Neural progenitor cell (in vitro differentiated cells): ENCODE data around the gene PSMB3. TPM values are rescaled to one million over a fixed set of nuclear protein-coding genes. Genes with fewer than 3 reads are reported as not detected.
A peak's percentile ranks its signal among the peaks of the same experiment; 100 is the strongest.

Experiments used
- DNase-seq: peaks from one replicate; pipeline ENCODE4 v3.0.0-alpha.2; 2016; ENCODE audit warnings: low spot score
- H2AFZ ChIP-seq: fragments of 200-600 bp; sonication (generic); replicated peaks from 2 replicates; pipeline ENCODE4 v1.6.1; 2016; ENCODE audit warnings: antibody characterized with exemption
- H3F3A ChIP-seq: fragments of 200-600 bp; sonication (generic); 2 replicates; pipeline ENCODE4 v1.6.1; 2016; ENCODE audit warnings: antibody characterized with exemption, low read depth
- H3K27ac ChIP-seq: fragments of 200-600 bp; sonication (generic); 2 replicates; pipeline ENCODE4 v1.5.1; 2016; ENCODE audit warnings: mild to moderate bottlenecking
- H3K27me3 ChIP-seq: fragments of 200-600 bp; sonication (generic); 2 replicates; pipeline ENCODE4 v1.6.1; 2016; ENCODE audit warnings: mild to moderate bottlenecking, moderate library complexity
- H3K36me3 ChIP-seq: fragments of 200-600 bp; sonication (generic); 2 replicates; pipeline ENCODE4 v1.5.1; 2016
- H3K4me1 ChIP-seq: fragments of 200-600 bp; sonication (generic); 2 replicates; pipeline ENCODE4 v1.6.1; 2016; ENCODE audit warnings: mixed run types
- H3K4me2 ChIP-seq: fragments of 200-600 bp; sonication (generic); 2 replicates; pipeline ENCODE4 v1.6.1; 2016
- H3K4me3 ChIP-seq: fragments of 200-600 bp; sonication (generic); 2 replicates; pipeline ENCODE4 v1.5.1; 2016
- H3K79me2 ChIP-seq: fragments of 200-600 bp; sonication (generic); 2 replicates; pipeline ENCODE4 v1.6.1; 2016; ENCODE audit warnings: low read depth
- H3K9ac ChIP-seq: fragments of 200-600 bp; sonication (generic); 2 replicates; pipeline ENCODE4 v1.6.1; 2016
- H3K9me3 ChIP-seq: fragments of 200-600 bp; sonication (generic); 2 replicates; pipeline ENCODE4 v1.5.1; 2016; ENCODE audit warnings: low read depth
- H4K20me1 ChIP-seq: fragments of 200-600 bp; sonication (generic); 2 replicates; pipeline ENCODE4 v1.6.1; 2016; ENCODE audit warnings: low read depth
- H3K27ac Mint-ChIP-seq: 3 replicates; pipeline ENCODE4 v1.8.0; 2021; ENCODE audit warnings: mixed read lengths
- H3K27me3 Mint-ChIP-seq: 2 replicates; pipeline ENCODE4 v1.8.0; 2022; ENCODE audit warnings: low read depth, mild to moderate bottlenecking, inconsistent platforms, moderate library complexity, mixed read lengths; ENCODE audit not compliant: insufficient read depth
- H3K36me3 Mint-ChIP-seq: 3 replicates; pipeline ENCODE4 v1.8.0; 2021; ENCODE audit warnings: mixed read lengths
- H3K4me1 Mint-ChIP-seq: 3 replicates; pipeline ENCODE4 v1.8.0; 2021; ENCODE audit warnings: mixed read lengths
- H3K4me3 Mint-ChIP-seq: 3 replicates; pipeline ENCODE4 v1.8.0; 2021; ENCODE audit warnings: mild to moderate bottlenecking, moderate library complexity, mixed read lengths
- H3K9me3 Mint-ChIP-seq: 3 replicates; pipeline ENCODE4 v1.8.0; 2020; ENCODE audit warnings: mixed read lengths
- EZH2 ChIP-seq: fragments of 200-600 bp; sonication (generic); IDR thresholded peaks from 2 replicates; pipeline ENCODE4 v1.6.1; 2017; ENCODE audit warnings: antibody characterized with exemption, mild to moderate bottlenecking, moderate library complexity
- EZH2phosphoT487 ChIP-seq: fragments of 200-600 bp; sonication (generic); IDR thresholded peaks from 2 replicates; pipeline ENCODE4 v1.6.1; 2017; ENCODE audit warnings: antibody characterized with exemption
- total RNA-seq: library from RNA; depleted of rRNA; stranded (reverse); fragments of >200 nt; gene quantifications from 2 replicates; pipeline ENCODE4 v1.2.3, GENCODE V29; 2015; ENCODE audit warnings: low replicate concordance
- TF ChIP-seq, protein P1 (sequence below): fragments of 200-600 bp; sonication (generic); IDR thresholded peaks from 2 replicates; pipeline ENCODE4 v1.5.1; 2017; ENCODE audit warnings: antibody characterized with exemption, mild to moderate bottlenecking

Gene PSMB3
- total RNA-seq, 1 donor from 2014 or later, result 127 TPM

DNA sequence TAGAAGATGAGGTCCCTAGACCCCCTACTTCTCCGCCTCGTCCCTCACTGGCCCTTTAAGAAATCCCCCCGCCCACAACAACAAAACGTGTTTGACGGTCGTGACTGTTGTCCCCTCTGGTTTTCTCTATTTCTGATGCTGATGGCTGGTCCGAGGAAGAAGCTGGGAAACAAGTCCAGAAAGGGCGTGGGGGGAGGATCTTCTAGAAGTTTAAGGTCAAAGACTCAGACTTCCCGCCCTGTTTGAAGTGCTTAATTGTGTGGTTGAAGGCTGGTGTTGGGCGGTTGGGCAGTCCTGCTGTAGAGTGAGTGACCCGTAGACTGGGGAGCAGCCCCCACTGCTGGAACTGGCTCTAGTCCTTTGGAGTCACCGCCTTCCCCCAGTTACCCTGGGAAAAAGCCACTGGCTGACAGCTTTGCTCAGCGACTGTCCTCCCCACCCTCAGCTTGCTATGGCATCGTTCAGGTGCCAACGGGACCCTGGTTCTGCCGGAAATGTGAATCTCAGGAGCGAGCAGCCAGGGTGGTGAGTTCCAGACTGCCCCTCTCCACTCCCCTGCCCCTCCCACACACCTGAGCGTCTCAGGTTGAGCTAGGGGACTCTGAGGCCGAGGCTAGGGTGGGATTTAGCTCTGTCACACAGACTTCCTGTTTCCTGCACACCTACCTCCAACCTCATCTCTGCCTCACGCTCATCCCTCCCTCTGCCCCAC, 45.9 kb upstream of the PSMB3 start:
- TF ChIP-seq EZH2, result peak; percentile 1
- TF ChIP-seq, protein P1, sequence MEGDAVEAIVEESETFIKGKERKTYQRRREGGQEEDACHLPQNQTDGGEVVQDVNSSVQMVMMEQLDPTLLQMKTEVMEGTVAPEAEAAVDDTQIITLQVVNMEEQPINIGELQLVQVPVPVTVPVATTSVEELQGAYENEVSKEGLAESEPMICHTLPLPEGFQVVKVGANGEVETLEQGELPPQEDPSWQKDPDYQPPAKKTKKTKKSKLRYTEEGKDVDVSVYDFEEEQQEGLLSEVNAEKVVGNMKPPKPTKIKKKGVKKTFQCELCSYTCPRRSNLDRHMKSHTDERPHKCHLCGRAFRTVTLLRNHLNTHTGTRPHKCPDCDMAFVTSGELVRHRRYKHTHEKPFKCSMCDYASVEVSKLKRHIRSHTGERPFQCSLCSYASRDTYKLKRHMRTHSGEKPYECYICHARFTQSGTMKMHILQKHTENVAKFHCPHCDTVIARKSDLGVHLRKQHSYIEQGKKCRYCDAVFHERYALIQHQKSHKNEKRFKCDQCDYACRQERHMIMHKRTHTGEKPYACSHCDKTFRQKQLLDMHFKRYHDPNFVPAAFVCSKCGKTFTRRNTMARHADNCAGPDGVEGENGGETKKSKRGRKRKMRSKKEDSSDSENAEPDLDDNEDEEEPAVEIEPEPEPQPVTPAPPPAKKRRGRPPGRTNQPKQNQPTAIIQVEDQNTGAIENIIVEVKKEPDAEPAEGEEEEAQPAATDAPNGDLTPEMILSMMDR, result no peak
- H2AFZ ChIP-seq, result no peak overlapping the region
- H3K4me1 Mint-ChIP-seq, result peaks cover 52% of the 10 kb centered on the region
- H3K9me3 Mint-ChIP-seq, result no peaks in the 10 kb centered on the region
- H3K4me1 ChIP-seq, result peaks cover 20% of the 10 kb centered on the region
- DNase-seq, result peak; percentile 29
- peaks cover 4% of the 10 kb centered on the region for H3K36me3 Mint-ChIP-seq
- peak overlapping the region; percentile 89 for H3K4me3 Mint-ChIP-seq
- no peak overlapping the region for H3K9ac ChIP-seq
- H3K79me2 ChIP-seq, result no peaks in the 10 kb centered on the region
- H4K20me1 ChIP-seq, result peaks cover 67% of the 10 kb centered on the region
- peaks cover 9% of the 10 kb centered on the region for H3K27me3 Mint-ChIP-seq
- H3K9me3 ChIP-seq, result no peaks in the 10 kb centered on the region
- no peak overlapping the region for H3K27ac ChIP-seq
- peaks cover 51% of the 10 kb centered on the region for H3F3A ChIP-seq
- H3K36me3 ChIP-seq, result no peaks in the 10 kb centered on the region
- peaks cover 59% of the 10 kb centered on the region for H3K27me3 ChIP-seq
- H3K4me3 ChIP-seq, result peak overlapping the region; percentile 87
- H3K4me2 ChIP-seq, result peak overlapping the region; percentile 99
- H3K27ac Mint-ChIP-seq, result peak overlapping the region; percentile 52

DNA sequence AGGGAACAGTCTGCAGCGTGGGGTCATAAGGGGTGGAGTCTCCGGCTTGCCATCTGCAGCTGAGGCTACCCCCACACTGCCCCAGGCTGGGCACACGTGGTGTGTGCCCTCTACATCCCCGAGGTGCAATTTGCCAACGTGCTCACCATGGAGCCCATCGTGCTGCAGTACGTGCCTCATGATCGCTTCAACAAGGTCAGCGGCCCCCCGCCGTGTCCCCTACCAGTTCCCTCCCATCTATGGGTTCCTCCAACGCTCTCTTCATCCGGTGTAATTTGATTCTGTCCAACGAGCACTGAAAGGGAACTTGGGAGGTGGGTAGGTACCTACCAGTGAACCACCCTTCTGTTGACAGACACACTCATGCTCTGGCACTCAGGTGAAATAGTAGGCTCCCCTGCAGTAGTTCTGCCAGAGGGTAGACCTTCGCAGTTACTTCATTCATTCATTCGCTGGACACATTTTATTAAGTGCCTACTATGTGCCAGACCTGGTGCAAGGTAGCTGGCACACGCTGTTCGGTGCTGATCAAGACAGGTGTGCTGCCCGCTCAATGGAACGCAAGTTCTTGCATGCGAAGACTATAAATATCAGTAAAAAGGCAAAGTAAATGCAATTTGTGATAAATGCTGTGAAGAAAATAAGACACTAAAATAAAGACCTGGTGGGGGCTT, 44.7 kb upstream of the PSMB3 start:
- DNase-seq, result no peak
- no peak overlapping the region for H3K4me2 ChIP-seq
- H3K27me3 ChIP-seq, result peaks cover 48% of the 10 kb centered on the region
- H3K27ac Mint-ChIP-seq, result no peak overlapping the region
- H3F3A ChIP-seq, result peaks cover 42% of the 10 kb centered on the region
- H3K4me3 ChIP-seq, result no peak overlapping the region
- peaks cover 47% of the 10 kb centered on the region for H3K4me1 Mint-ChIP-seq
- H3K9me3 Mint-ChIP-seq, result no peaks in the 10 kb centered on the region
- no peaks in the 10 kb centered on the region for H3K79me2 ChIP-seq
- H3K9ac ChIP-seq, result no peak overlapping the region
- H3K4me3 Mint-ChIP-seq, result peak overlapping the region; percentile 89
- peaks cover 7% of the 10 kb centered on the region for H3K27me3 Mint-ChIP-seq
- no peak overlapping the region for H3K27ac ChIP-seq
- no peaks in the 10 kb centered on the region for H3K9me3 ChIP-seq
- no peak overlapping the region for H2AFZ ChIP-seq
- peaks cover 4% of the 10 kb centered on the region for H3K36me3 Mint-ChIP-seq
- H3K36me3 ChIP-seq, result no peaks in the 10 kb centered on the region
- peaks cover 20% of the 10 kb centered on the region for H3K4me1 ChIP-seq
- TF ChIP-seq EZH2phosphoT487 (no peak), EZH2 (no peak)
- TF ChIP-seq, protein P1, result no peak
- H4K20me1 ChIP-seq, result peaks cover 63% of the 10 kb centered on the region

DNA sequence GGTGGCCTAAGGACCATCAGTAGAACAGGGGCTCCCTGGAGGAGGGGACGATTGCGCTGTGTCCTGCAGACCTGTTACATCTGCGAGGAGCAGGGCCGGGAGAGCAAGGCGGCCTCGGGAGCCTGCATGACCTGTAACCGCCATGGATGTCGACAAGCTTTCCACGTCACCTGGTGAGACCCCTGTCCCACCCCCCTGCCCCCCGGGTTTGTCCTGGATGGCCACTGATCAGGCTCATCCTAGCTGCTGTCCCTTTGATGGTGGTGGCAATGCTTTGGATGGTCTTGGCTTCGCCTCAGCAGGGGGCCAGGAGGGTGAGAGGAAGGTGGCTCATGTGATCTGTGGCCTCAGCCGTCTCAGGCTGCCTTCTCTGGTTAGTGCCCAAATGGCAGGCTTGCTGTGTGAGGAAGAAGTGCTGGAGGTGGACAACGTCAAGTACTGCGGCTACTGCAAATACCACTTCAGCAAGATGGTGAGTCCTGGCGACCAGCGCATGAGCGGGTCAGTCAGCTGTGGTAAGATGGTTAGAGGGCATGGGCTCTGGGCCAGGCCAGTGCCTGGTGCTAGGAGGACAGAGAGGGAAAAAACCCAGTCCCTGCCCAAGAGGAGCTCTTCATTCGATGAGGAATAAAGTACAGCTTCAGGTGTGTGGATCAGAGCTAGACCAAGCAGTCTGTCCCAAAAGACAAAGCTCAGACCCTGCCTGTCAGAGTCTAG, 43.3 kb upstream of the PSMB3 start:
- Mint-ChIP-seq H3K9me3 (no peaks in the 10 kb centered on the region), H3K4me3 (no peak overlapping the region), H3K27me3 (peaks cover 5% of the 10 kb centered on the region), H3K27ac (no peak overlapping the region), H3K4me1 (peaks cover 35% of the 10 kb centered on the region), H3K36me3 (peaks cover 4% of the 10 kb centered on the region)
- H3K4me3 ChIP-seq, result no peak overlapping the region
- no peak overlapping the region for H3K4me2 ChIP-seq
- H2AFZ ChIP-seq, result no peak overlapping the region
- H3K9me3 ChIP-seq, result no peaks in the 10 kb centered on the region
- TF ChIP-seq EZH2, result no peak
- TF ChIP-seq EZH2phosphoT487, result no peak
- TF ChIP-seq, protein P1, result no peak
- peaks cover 33% of the 10 kb centered on the region for H3K27me3 ChIP-seq
- no peaks in the 10 kb centered on the region for H3K79me2 ChIP-seq
- no peak overlapping the region for H3K9ac ChIP-seq
- H3K4me1 ChIP-seq, result peaks cover 13% of the 10 kb centered on the region
- H4K20me1 ChIP-seq, result peaks cover 49% of the 10 kb centered on the region
- H3K36me3 ChIP-seq, result no peaks in the 10 kb centered on the region
- no peak overlapping the region for H3K27ac ChIP-seq
- DNase-seq, result no peak
- H3F3A ChIP-seq, result peaks cover 27% of the 10 kb centered on the region
